ENCODE data around the gene NCOA3.

DNA sequence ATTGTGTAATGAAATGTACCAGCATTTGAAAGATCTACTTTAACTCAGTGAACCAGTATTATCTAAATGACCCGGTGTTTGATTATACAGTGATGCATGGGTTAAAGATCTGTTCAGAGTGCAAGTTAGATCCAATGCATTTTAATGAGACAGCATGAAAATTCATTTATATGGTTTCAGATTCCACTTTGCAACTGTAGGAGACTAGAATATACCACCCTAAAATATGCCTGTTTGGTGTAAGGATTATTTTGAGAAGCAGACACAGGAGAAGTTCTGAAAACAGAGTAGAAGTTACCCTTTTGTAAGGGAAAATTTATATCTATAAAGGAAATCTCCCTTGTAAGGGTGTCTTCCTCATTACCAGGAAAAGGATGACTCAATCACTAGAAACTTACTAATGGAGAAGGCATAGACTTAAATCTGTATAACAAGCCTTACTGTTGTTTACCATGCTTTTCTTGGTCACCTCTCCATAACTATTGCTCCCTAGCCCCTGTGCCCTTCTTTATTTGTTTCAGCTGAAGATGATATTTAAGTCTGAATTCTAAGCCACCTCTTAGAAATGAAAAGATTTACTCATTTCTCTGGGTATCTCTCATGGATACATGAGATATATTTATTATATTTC, 105.4 kb downstream of the NCOA3 start:
- TF ChIP-seq, protein P1, sequence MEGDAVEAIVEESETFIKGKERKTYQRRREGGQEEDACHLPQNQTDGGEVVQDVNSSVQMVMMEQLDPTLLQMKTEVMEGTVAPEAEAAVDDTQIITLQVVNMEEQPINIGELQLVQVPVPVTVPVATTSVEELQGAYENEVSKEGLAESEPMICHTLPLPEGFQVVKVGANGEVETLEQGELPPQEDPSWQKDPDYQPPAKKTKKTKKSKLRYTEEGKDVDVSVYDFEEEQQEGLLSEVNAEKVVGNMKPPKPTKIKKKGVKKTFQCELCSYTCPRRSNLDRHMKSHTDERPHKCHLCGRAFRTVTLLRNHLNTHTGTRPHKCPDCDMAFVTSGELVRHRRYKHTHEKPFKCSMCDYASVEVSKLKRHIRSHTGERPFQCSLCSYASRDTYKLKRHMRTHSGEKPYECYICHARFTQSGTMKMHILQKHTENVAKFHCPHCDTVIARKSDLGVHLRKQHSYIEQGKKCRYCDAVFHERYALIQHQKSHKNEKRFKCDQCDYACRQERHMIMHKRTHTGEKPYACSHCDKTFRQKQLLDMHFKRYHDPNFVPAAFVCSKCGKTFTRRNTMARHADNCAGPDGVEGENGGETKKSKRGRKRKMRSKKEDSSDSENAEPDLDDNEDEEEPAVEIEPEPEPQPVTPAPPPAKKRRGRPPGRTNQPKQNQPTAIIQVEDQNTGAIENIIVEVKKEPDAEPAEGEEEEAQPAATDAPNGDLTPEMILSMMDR (IDR thresholded peaks at IDR 0.05), result no peak
- no peak for TF ChIP-seq POLR2A (IDR thresholded peaks at IDR 0.05)
- no peak for TF ChIP-seq POLR2AphosphoS5 (IDR thresholded peaks at IDR 0.05)
